H9 (cell line): ENCODE results near the gene MBNL1. TPM values are rescaled to one million over a fixed set of nuclear protein-coding genes. Genes with fewer than 3 reads are reported as not detected.

Experiments used
- DNase-seq: peaks from one replicate; pipeline ENCODE4 v3.0.0-alpha.2; 2017
- H2AFZ ChIP-seq: one replicate; pipeline ENCODE4 v1.6.1; 2013; ENCODE audit warnings: mild to moderate bottlenecking, low read length, control low read depth, moderate library complexity
- H2AK5ac ChIP-seq: 2 replicates; pipeline ENCODE4 v1.6.1; 2013; ENCODE audit warnings: low read length, control low read depth, mixed read lengths; ENCODE audit not compliant: insufficient read length
- H2BK120ac ChIP-seq: one replicate; pipeline ENCODE4 v1.6.1; 2013; ENCODE audit warnings: low read depth, mild to moderate bottlenecking, low read length, control low read depth, inconsistent platforms; ENCODE audit not compliant: poor library complexity, severe bottlenecking
- H2BK12ac ChIP-seq: 2 replicates; pipeline ENCODE4 v1.6.1; 2013; ENCODE audit warnings: low read length, control low read depth, mixed read lengths, low read depth; ENCODE audit not compliant: insufficient read length
- H2BK15ac ChIP-seq: 2 replicates; pipeline ENCODE4 v1.6.1; 2013; ENCODE audit warnings: low read depth, low read length, control low read depth
- H2BK20ac ChIP-seq: one replicate; pipeline ENCODE4 v1.6.1; 2013; ENCODE audit warnings: low read depth, mild to moderate bottlenecking, low read length, control low read depth, inconsistent platforms; ENCODE audit not compliant: poor library complexity, severe bottlenecking
- H2BK5ac ChIP-seq: 2 replicates; pipeline ENCODE4 v1.6.1; 2013; ENCODE audit warnings: low read length, control low read depth, mixed read lengths; ENCODE audit not compliant: insufficient read length
- H3K14ac ChIP-seq: 2 replicates; pipeline ENCODE4 v1.6.1; 2013; ENCODE audit warnings: low read length, control low read depth; ENCODE audit not compliant: insufficient read depth
- H3K18ac ChIP-seq: 2 replicates; pipeline ENCODE4 v1.6.1; 2013; ENCODE audit warnings: low read depth, mild to moderate bottlenecking, mixed read lengths, low read length, control low read depth; ENCODE audit not compliant: insufficient read length
- H3K23ac ChIP-seq: 2 replicates; pipeline ENCODE4 v1.6.1; 2013; ENCODE audit warnings: low read length, control low read depth, mixed read lengths, low read depth; ENCODE audit not compliant: insufficient read length
- H3K23me2 ChIP-seq: 2 replicates; pipeline ENCODE4 v1.6.1; 2013; ENCODE audit warnings: low read depth, mild to moderate bottlenecking, mixed read lengths, low read length, control low read depth; ENCODE audit not compliant: insufficient read length, poor library complexity, severe bottlenecking
- H3K27ac ChIP-seq: 2 replicates; pipeline ENCODE4 v1.5.1; 2013; ENCODE audit warnings: low read length, control low read depth, mixed read lengths, low read depth; ENCODE audit not compliant: insufficient read length
- H3K27me3 ChIP-seq: 2 replicates; pipeline ENCODE4 v1.6.1; 2013; ENCODE audit warnings: low read length, control low read depth, inconsistent platforms; ENCODE audit not compliant: insufficient read depth
- H3K4ac ChIP-seq: 2 replicates; pipeline ENCODE4 v1.6.1; 2013; ENCODE audit warnings: low read depth, mild to moderate bottlenecking, control low read depth, inconsistent platforms, low read length, moderate library complexity
- H3K4me1 ChIP-seq: 2 replicates; pipeline ENCODE4 v1.6.1; 2013; ENCODE audit warnings: low read length, control low read depth, inconsistent platforms; ENCODE audit not compliant: insufficient read depth
- H3K4me2 ChIP-seq: 2 replicates; pipeline ENCODE4 v1.6.1; 2013; ENCODE audit warnings: low read length, control low read depth, mixed read lengths; ENCODE audit not compliant: insufficient read length, insufficient read depth
- H3K56ac ChIP-seq: 2 replicates; pipeline ENCODE4 v1.6.1; 2013; ENCODE audit warnings: low read depth, mild to moderate bottlenecking, mixed read lengths, low read length, control low read depth; ENCODE audit not compliant: insufficient read length
- H3K79me1 ChIP-seq: 2 replicates; pipeline ENCODE4 v1.6.1; 2013; ENCODE audit warnings: low read depth, mild to moderate bottlenecking, moderate library complexity, low read length, control low read depth, inconsistent platforms; ENCODE audit not compliant: insufficient read depth, poor library complexity, severe bottlenecking
- H3K79me2 ChIP-seq: 2 replicates; pipeline ENCODE4 v1.6.1; 2013; ENCODE audit warnings: low read length, control low read depth, inconsistent platforms; ENCODE audit not compliant: insufficient read depth
- H3K9ac ChIP-seq: 2 replicates; pipeline ENCODE4 v1.6.1; 2013; ENCODE audit warnings: low read length, control low read depth, mixed read lengths; ENCODE audit not compliant: insufficient read length; ENCODE audit errors: extremely low read depth
- H3K9me3 ChIP-seq: one replicate; pipeline ENCODE4 v1.6.1; 2013; ENCODE audit warnings: low read depth, low read length, inconsistent platforms; ENCODE audit not compliant: control insufficient read depth
- H3T11ph ChIP-seq: one replicate; pipeline ENCODE4 v1.6.1; 2013; ENCODE audit warnings: mild to moderate bottlenecking, low read length, control low read depth, inconsistent platforms
- H4K20me1 ChIP-seq: one replicate; pipeline ENCODE4 v1.6.1; 2013; ENCODE audit not compliant: control insufficient read depth, insufficient read length, insufficient read depth
- H4K5ac ChIP-seq: 2 replicates; pipeline ENCODE4 v1.6.1; 2013; ENCODE audit warnings: low read depth, mild to moderate bottlenecking, mixed read lengths, low read length, control low read depth; ENCODE audit not compliant: insufficient read length
- H4K8ac ChIP-seq: replicated peaks from 2 replicates; pipeline ENCODE4 v1.6.1; 2013; ENCODE audit warnings: low read length, control low read depth, mixed read lengths, low read depth; ENCODE audit not compliant: insufficient read length
- H4K91ac ChIP-seq: 2 replicates; pipeline ENCODE4 v1.6.1; 2013; ENCODE audit warnings: low read depth, mild to moderate bottlenecking, moderate library complexity, mixed read lengths, low read length, control low read depth; ENCODE audit not compliant: insufficient read length
- H3K27ac Mint-ChIP-seq, 3 experiments: 2 replicates in 2 of 3; 3 replicates in 1 of 3; pipeline ENCODE4 v1.8.0; 2020 to 2021; ENCODE audit warnings: mixed read lengths in 3 of 3, mild to moderate bottlenecking in 1 of 3, moderate library complexity in 1 of 3
- H3K27me3 Mint-ChIP-seq: 2 replicates; pipeline ENCODE4 v1.8.0; 2021; ENCODE audit warnings: low read depth, mild to moderate bottlenecking, moderate library complexity, mixed read lengths
- H3K36me3 Mint-ChIP-seq, 3 experiments: 2 replicates in 2 of 3; 3 replicates in 1 of 3; pipeline ENCODE4 v1.8.0; 2020 to 2021; ENCODE audit warnings: low read depth in 3 of 3, mixed read lengths in 3 of 3; ENCODE audit not compliant: insufficient read depth in 1 of 3
- H3K4me1 Mint-ChIP-seq, 2 experiments: 2 replicates each; pipeline ENCODE4 v1.8.0; 2020; ENCODE audit warnings: mixed read lengths in 2 of 2
- H3K4me3 Mint-ChIP-seq, 2 experiments: 2 replicates in 1 of 2; 3 replicates in 1 of 2; pipeline ENCODE4 v1.8.0; 2020 to 2021; ENCODE audit warnings: mild to moderate bottlenecking in 2 of 2, mixed read lengths in 2 of 2, moderate library complexity in 1 of 2
- H3K9me3 Mint-ChIP-seq, 2 experiments: 2 replicates in 1 of 2; 3 replicates in 1 of 2; pipeline ENCODE4 v1.8.0; 2020; ENCODE audit warnings: mild to moderate bottlenecking in 2 of 2, mixed read lengths in 2 of 2, moderate library complexity in 1 of 2
- WGBS: extraction: QIAGEN DNeasy Blood & Tissue Kit; methylation state at CpG from one replicate; pipeline ENCODE4 v1.1.7; 2013; ENCODE audit warnings: missing lambda C conversion rate, low lambda C conversion rate, mixed read lengths; ENCODE audit not compliant: insufficient read length; ENCODE audit errors: extremely low coverage; 5-methylcytosine and 5-hydroxymethylcytosine counted together
- total RNA-seq: library from RNA; stranded (reverse); gene quantifications from 2 replicates; pipeline ENCODE4 v1.2.1, GENCODE V29; 2021
- TF ChIP-seq, protein P1 (sequence below): fragments of 200-600 bp; sonication (generic); conservative IDR thresholded peaks from 3 replicates; pipeline ENCODE4 v1.8.0; 2021; ENCODE audit warnings: antibody characterized with exemption, mild to moderate bottlenecking

The MBNL1 gene
- total RNA-seq, 1 experiment from 2014 or later = 14.9 TPM

DNA sequence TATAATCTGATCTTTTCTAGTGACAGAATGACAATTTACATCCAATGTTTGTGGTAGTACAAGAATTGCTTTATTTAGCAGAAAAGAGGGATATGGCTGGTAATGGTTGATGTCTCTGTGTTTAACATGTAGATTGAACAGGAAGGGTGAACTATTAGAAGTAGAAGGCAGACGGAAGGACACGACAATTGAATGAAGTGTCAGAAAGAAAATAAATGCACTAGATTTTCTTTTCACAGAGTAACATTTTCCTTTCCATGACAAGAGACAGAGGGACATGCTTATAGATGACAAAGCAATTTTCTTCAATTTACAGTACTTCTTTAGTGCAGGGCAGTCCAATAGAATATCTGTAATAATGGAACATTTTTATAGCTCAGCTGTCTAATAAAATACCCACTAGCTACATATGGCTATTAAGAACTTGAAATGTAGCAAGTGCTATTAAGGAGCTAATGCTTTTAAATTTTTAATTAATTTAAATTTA, 48.9 kb upstream of the MBNL1 start:
- Histone ChIP-seq H2BK15ac (no peak overlapping the region), H4K91ac (no peak overlapping the region), H3K9ac (no peak overlapping the region), H4K20me1 (no peaks in the 10 kb centered on the region), H2BK12ac (no peak overlapping the region), H3K4me2 (no peak overlapping the region), H3T11ph (no peak overlapping the region), H3K23me2 (no peaks in the 10 kb centered on the region), H3K27me3 (no peaks in the 10 kb centered on the region), H3K56ac (no peak overlapping the region), H3K27ac (no peak overlapping the region), H3K23ac (no peak overlapping the region), H4K5ac (no peak overlapping the region), H2AFZ (no peak overlapping the region), H3K79me1 (no peaks in the 10 kb centered on the region), H4K8ac (no peak overlapping the region), H2AK5ac (no peak overlapping the region), H3K79me2 (no peaks in the 10 kb centered on the region), H3K4ac (no peak overlapping the region), H2BK20ac (no peak overlapping the region), H3K9me3 (no peaks in the 10 kb centered on the region), H2BK120ac (no peak overlapping the region), H2BK5ac (no peak overlapping the region), H3K14ac (no peak overlapping the region), H3K18ac (no peak overlapping the region), H3K4me1 (no peaks in the 10 kb centered on the region)
- H3K4me1 Mint-ChIP-seq = no peaks in the 10 kb centered on the region
- H3K27me3 Mint-ChIP-seq = no peaks in the 10 kb centered on the region
- H3K27ac Mint-ChIP-seq = no peak overlapping the region
- TF ChIP-seq, protein P1, sequence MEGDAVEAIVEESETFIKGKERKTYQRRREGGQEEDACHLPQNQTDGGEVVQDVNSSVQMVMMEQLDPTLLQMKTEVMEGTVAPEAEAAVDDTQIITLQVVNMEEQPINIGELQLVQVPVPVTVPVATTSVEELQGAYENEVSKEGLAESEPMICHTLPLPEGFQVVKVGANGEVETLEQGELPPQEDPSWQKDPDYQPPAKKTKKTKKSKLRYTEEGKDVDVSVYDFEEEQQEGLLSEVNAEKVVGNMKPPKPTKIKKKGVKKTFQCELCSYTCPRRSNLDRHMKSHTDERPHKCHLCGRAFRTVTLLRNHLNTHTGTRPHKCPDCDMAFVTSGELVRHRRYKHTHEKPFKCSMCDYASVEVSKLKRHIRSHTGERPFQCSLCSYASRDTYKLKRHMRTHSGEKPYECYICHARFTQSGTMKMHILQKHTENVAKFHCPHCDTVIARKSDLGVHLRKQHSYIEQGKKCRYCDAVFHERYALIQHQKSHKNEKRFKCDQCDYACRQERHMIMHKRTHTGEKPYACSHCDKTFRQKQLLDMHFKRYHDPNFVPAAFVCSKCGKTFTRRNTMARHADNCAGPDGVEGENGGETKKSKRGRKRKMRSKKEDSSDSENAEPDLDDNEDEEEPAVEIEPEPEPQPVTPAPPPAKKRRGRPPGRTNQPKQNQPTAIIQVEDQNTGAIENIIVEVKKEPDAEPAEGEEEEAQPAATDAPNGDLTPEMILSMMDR = no peak
- no CpG with 5 or more reads among the region's 2 CpGs for WGBS
- peaks cover 2 to 4% of the 10 kb centered on the region in 2 experiments; a peak in 3 of 5 replicates for H3K9me3 Mint-ChIP-seq
- DNase-seq = no peak
- H3K4me3 Mint-ChIP-seq = no peak overlapping the region
- peaks cover 0 to 3% (median 0%) of the 10 kb centered on the region in 3 experiments; a peak in 1 of 7 replicates for H3K36me3 Mint-ChIP-seq
